HepG2 (cell line): ENCODE data around the gene LCE6A. TPM values are rescaled to one million over a fixed set of nuclear protein-coding genes. Genes with fewer than 3 reads are reported as not detected.

Source experiments
- ATAC-seq: fragments of 200-7000 bp; cut with Tn5 transposase; 3 replicates; pipeline ENCODE4 v1.9.1; 2020; ENCODE audit warnings: mild to moderate bottlenecking, moderate library complexity
- BruUV-seq: library from RNA; stranded (reverse); fragments of 400-500 nt; replicated peaks from 2 replicates; lab custom pipeline; 2021; lab: Mats Ljungman, UMichigan
- CTCF ChIA-PET: fragments of 300-600 bp; formaldehyde crosslinking; extraction: SDS; loops from one replicate; lab custom pipeline; 2021; ENCODE audit warnings: low total read pairs, inconsistent platforms, low intra/inter-chr PET ratio; lab: Yijun Ruan, JAX
- POLR2A ChIA-PET: fragments of 350-600 bp; sonication (Branson Sonifier 250); formaldehyde crosslinking; loops from one replicate; lab custom pipeline; 2020; ENCODE audit warnings: antibody characterized with exemption, inconsistent platforms; lab: Yijun Ruan, JAX
- DNase-seq: peaks from one replicate; pipeline ENCODE4 v3.0.0-alpha.2; 2015; ENCODE audit warnings: low spot score
- FAIRE-seq: peaks from 3 replicates; lab custom pipeline; 2011; peaks lifted over from hg19 to GRCh38; lab: Jason Lieb, UNC
- H2AFZ ChIP-seq: one replicate; pipeline ENCODE4 v1.6.1; 2011; ENCODE audit warnings: low read length, inconsistent platforms
- H3K27ac ChIP-seq: fragments of 300-600 bp; 3 replicates; pipeline ENCODE4 v1.8.0; 2011; ENCODE audit warnings: mixed run types, mild to moderate bottlenecking, mixed read lengths, low read length, inconsistent platforms; ENCODE audit not compliant: insufficient read depth; ENCODE audit errors: extremely low read length
- H3K27me3 ChIP-seq, 2 experiments: fragments of 200-600 bp in 1 of 2; 2 replicates in 1 of 2; 3 replicates in 1 of 2; pipeline versions ENCODE4 v1.6.0 to v1.8.0; 2011; ENCODE audit warnings: low read length in 2 of 2, mild to moderate bottlenecking in 2 of 2, moderate library complexity in 2 of 2, inconsistent platforms in 1 of 2; ENCODE audit not compliant: insufficient read depth in 2 of 2, control insufficient read depth in 1 of 2
- H3K36me3 ChIP-seq, 2 experiments: fragments of 200-600 bp in 1 of 2; replicated peaks in 1 of 2; 2 replicates in 1 of 2; 3 replicates in 1 of 2; pipeline versions ENCODE4 v1.5.1 to v1.8.0; 2011; ENCODE audit warnings: low read length in 2 of 2, inconsistent platforms in 1 of 2; ENCODE audit not compliant: insufficient read depth in 2 of 2, control insufficient read depth in 1 of 2
- H3K4me1 ChIP-seq: 2 replicates; pipeline ENCODE4 v1.5.1; 2012; ENCODE audit warnings: low read length, inconsistent platforms; ENCODE audit not compliant: insufficient read depth
- H3K4me2 ChIP-seq: 2 replicates; pipeline ENCODE4 v1.6.0; 2011; ENCODE audit warnings: low read depth, low read length, inconsistent platforms
- H3K4me3 ChIP-seq, 3 experiments: fragments of 200-600 bp in 1 of 3; sonication (generic), shearing (Covaris generic) in 1 of 3; replicated peaks in 1 of 3; 2 replicates each; pipeline ENCODE4 v1.5.1; 2011 to 2016; ENCODE audit warnings: low read length in 3 of 3, inconsistent platforms in 2 of 3, low read depth in 2 of 3, mild to moderate bottlenecking in 2 of 3, control low read depth in 1 of 3, mixed read lengths in 1 of 3; ENCODE audit not compliant: insufficient read depth in 1 of 3
- H3K79me2 ChIP-seq: one replicate; pipeline ENCODE4 v1.6.1; 2011; ENCODE audit warnings: low read length, inconsistent platforms; ENCODE audit not compliant: insufficient read depth
- H3K9ac ChIP-seq: 2 replicates; pipeline ENCODE4 v1.6.0; 2011; ENCODE audit warnings: mild to moderate bottlenecking, low read depth, low read length, inconsistent platforms; ENCODE audit not compliant: insufficient read depth
- H3K9me3 ChIP-seq: 2 replicates; pipeline ENCODE4 v1.5.1; 2012; ENCODE audit warnings: mild to moderate bottlenecking, low read length
- H4K20me1 ChIP-seq: 2 replicates; pipeline ENCODE4 v1.6.0; 2011; ENCODE audit warnings: inconsistent platforms, mild to moderate bottlenecking, low read length, moderate library complexity; ENCODE audit not compliant: insufficient read depth
- CC2D1A ChIP-seq: sonication (generic); formaldehyde crosslinking; IDR thresholded peaks from 2 replicates; pipeline ENCODE4 v1.8.1; 2023; ENCODE audit warnings: mild to moderate bottlenecking, missing genetic modification reagents
- ISL2 ChIP-seq: sonication (generic); formaldehyde crosslinking; IDR thresholded peaks from 2 replicates; pipeline ENCODE4 v1.5.0; 2020; ENCODE audit warnings: missing genetic modification reagents
- KIAA2018 ChIP-seq: sonication (generic); formaldehyde crosslinking; IDR thresholded peaks from 2 replicates; pipeline ENCODE4 v1.5.0; 2020; ENCODE audit warnings: mild to moderate bottlenecking, missing genetic modification reagents, borderline replicate concordance
- MYC ChIP-seq: sonication (generic); formaldehyde crosslinking; IDR thresholded peaks from 2 replicates; pipeline ENCODE4 v1.9.0; 2021; ENCODE audit warnings: missing genetic modification reagents, borderline replicate concordance
- SNAI1 ChIP-seq: sonication (generic); formaldehyde crosslinking; IDR thresholded peaks from 2 replicates; pipeline ENCODE4 v1.5.0; 2020; ENCODE audit warnings: mild to moderate bottlenecking, missing genetic modification reagents, borderline replicate concordance
- ZNF317 ChIP-seq: sonication (generic); formaldehyde crosslinking; IDR thresholded peaks from 2 replicates; pipeline ENCODE4 v1.5.0; 2020; ENCODE audit warnings: mild to moderate bottlenecking, missing genetic modification reagents
- ZNF318 ChIP-seq: sonication (generic); formaldehyde crosslinking; IDR thresholded peaks from 2 replicates; pipeline ENCODE4 v1.4.0; 2020; ENCODE audit warnings: mild to moderate bottlenecking, missing genetic modification reagents
- ZNF703 ChIP-seq: sonication (generic); formaldehyde crosslinking; IDR thresholded peaks from 2 replicates; pipeline ENCODE4 v1.5.1; 2020; ENCODE audit warnings: missing genetic modification reagents, mild to moderate bottlenecking, moderate library complexity, borderline replicate concordance
- WGBS: methylation state at CpG from one replicate; pipeline ENCODE4 v1.1.6; 2017; ENCODE audit warnings: low lambda C conversion rate; 5-methylcytosine and 5-hydroxymethylcytosine counted together
- in situ Hi-C: cut with HindIII; loops from 2 replicates; pipeline ENCODE4 v1.10.0; 2017; ENCODE audit warnings: low pct_unique_long_range_greater_than_20kb; ENCODE audit not compliant: extremely low pct_ligation_motif_present
- intact Hi-C: fragments of 100-400 bp; cut with micrococcal nuclease; formaldehyde crosslinking; loops from one replicate; pipeline ENCODE4 v1.10.0; 2022; ENCODE audit not compliant: unreplicated experiment
- polyA plus RNA-seq, 8 experiments: library from polyadenylated mRNA; depleted of rRNA in 3 of 8; stranded (reverse) in 7 of 8; unstranded in 1 of 8; fragments of >200 nt; fragmentation: Illumina TruSeq in 4 of 8; extraction: Trizol in 4 of 8; gene quantifications; 2 replicates each; pipeline versions ENCODE4 v1.2.1 to v1.2.3, GENCODE V29; 2011 to 2016; ENCODE audit warnings: low read depth in 4 of 8, missing spikeins in 1 of 8, mixed read lengths in 1 of 8; ENCODE audit not compliant: insufficient read depth in 1 of 8
- total RNA-seq, 5 experiments: library from RNA; depleted of rRNA; stranded (reverse); fragments of >200 nt; fragmentation: Illumina TruSeq; extraction: Trizol; gene quantifications; 2 replicates each; pipeline ENCODE4 v1.2.3, GENCODE V29; 2016; ENCODE audit warnings: low read depth in 1 of 5

Gene LCE6A
- total and polyA plus RNA-seq, 2 of the 13 experiments (the other 11 are each of a cell fraction or from before 2014, with no cell fraction given): not detected

- H3K36me3 ChIP-seq: no peaks in the 10 kb centered on the region
- no peak overlapping the region for H3K27ac ChIP-seq
- intact Hi-C loops: no loop called here
- no peak overlapping the region for H2AFZ ChIP-seq
- BruUV-seq: no TSS peak
- DNase-seq (no peak), ATAC-seq (no peak), FAIRE-seq (no peak)
- H3K27me3 ChIP-seq: no peaks in the 10 kb centered on the region
- WGBS: 0% methylated on average over 3 of the region's 4 CpGs
- no peak overlapping the region for H3K4me2 ChIP-seq
- H3K9ac ChIP-seq: no peak overlapping the region
- ChIA-PET CTCF (no interaction called here), POLR2A (no interaction called here)
- H3K9me3 ChIP-seq: no peaks in the 10 kb centered on the region
- no peak overlapping the region for H3K4me3 ChIP-seq
- in situ Hi-C loops: no loop called here
- H4K20me1 ChIP-seq: no peaks in the 10 kb centered on the region
- no peaks in the 10 kb centered on the region for H3K4me1 ChIP-seq
- no peaks in the 10 kb centered on the region for H3K79me2 ChIP-seq
- TF ChIP-seq KIAA2018 (no peak), ISL2 (CRISPR knock-in tag) (no peak), SNAI1 (CRISPR knock-in tag) (no peak), ZNF317 (CRISPR knock-in tag) (no peak), MYC (CRISPR knock-in tag) (no peak), ZNF703 (CRISPR knock-in tag) (no peak), CC2D1A (no peak), ZNF318 (CRISPR knock-in tag) (no peak)
These were observed 18.7 kb downstream of the LCE6A start for GRCh38 chr1:152861374-152861773.
